H1 (cell line): ENCODE data around the gene HBB. TPM values are rescaled to one million over a fixed set of nuclear protein-coding genes. Genes with fewer than 3 reads are reported as not detected.

Source experiments
- CTCF ChIA-PET: fragments of 300-600 bp; sonication (Branson Sonifier 250); formaldehyde crosslinking; loops from one replicate; lab custom pipeline; 2021; ENCODE audit not compliant: partially characterized antibody; lab: Charles Lee
- POLR2A ChIA-PET: fragments of 300-600 bp; sonication (Branson Sonifier 250); formaldehyde crosslinking; loops from one replicate; lab custom pipeline; 2021; ENCODE audit warnings: inconsistent platforms; ENCODE audit not compliant: partially characterized antibody; lab: Charles Lee
- DNase-seq, 2 experiments: peaks; one replicate each; pipeline versions ENCODE4 v3.0.0 to v3.0.0-alpha.2; 2010 to 2022; ENCODE audit warnings: low spot score in 2 of 2, low read depth in 1 of 2, mixed read lengths in 1 of 2
- FAIRE-seq: peaks from 2 replicates; lab custom pipeline; 2011; peaks lifted over from hg19 to GRCh38; lab: Jason Lieb, UNC
- H2AFZ ChIP-seq: 2 replicates; pipeline ENCODE4 v1.8.1; 2012; ENCODE audit warnings: low read length, inconsistent platforms
- H2AK5ac ChIP-seq: 2 replicates; pipeline ENCODE4 v1.6.1; 2013; ENCODE audit warnings: low read depth, low read length
- H2BK120ac ChIP-seq: replicated peaks from 2 replicates; pipeline ENCODE3; 2013; ENCODE audit warnings: low read depth, low read length, inconsistent platforms
- H2BK12ac ChIP-seq: 2 replicates; pipeline ENCODE4 v1.6.1; 2013; ENCODE audit warnings: low read depth, low read length
- H2BK15ac ChIP-seq: 2 replicates; pipeline ENCODE4 v1.6.1; 2013; ENCODE audit warnings: low read length
- H2BK20ac ChIP-seq: 2 replicates; pipeline ENCODE4 v1.6.1; 2013; ENCODE audit warnings: low read length
- H2BK5ac ChIP-seq: 2 replicates; pipeline ENCODE4 v1.6.1; 2013; ENCODE audit warnings: low read depth, low read length
- H3K14ac ChIP-seq: 2 replicates; pipeline ENCODE4 v1.6.1; 2013; ENCODE audit warnings: inconsistent platforms; ENCODE audit not compliant: insufficient read length
- H3K18ac ChIP-seq: 2 replicates; pipeline ENCODE4 v1.6.1; 2013; ENCODE audit warnings: low read length; ENCODE audit errors: extremely low read depth
- H3K23ac ChIP-seq: 2 replicates; pipeline ENCODE4 v1.6.1; 2013; ENCODE audit warnings: inconsistent platforms; ENCODE audit not compliant: insufficient read length
- H3K23me2 ChIP-seq: 2 replicates; pipeline ENCODE4 v1.6.1; 2013; ENCODE audit warnings: low read depth, low read length
- H3K27ac ChIP-seq: 2 replicates; pipeline ENCODE4 v1.6.1; 2011; ENCODE audit warnings: low read depth, low read length, inconsistent platforms
- H3K27me3 ChIP-seq, 4 experiments: replicated peaks in 1 of 4; 1 replicate in 1 of 4; 2 replicates in 3 of 4; pipeline versions ENCODE4 v1.6.1 to v1.8.1; 2011 to 2013; ENCODE audit warnings: low read length in 3 of 4, mild to moderate bottlenecking in 3 of 4, inconsistent platforms in 2 of 4, mixed read lengths in 2 of 4, moderate library complexity in 1 of 4; ENCODE audit not compliant: control insufficient read depth in 3 of 4, insufficient read depth in 3 of 4; ENCODE audit errors: extremely low read depth in 1 of 4
- H3K36me3 ChIP-seq, 4 experiments: 2 replicates each; pipeline versions ENCODE4 v1.6.1 to v1.8.1; 2011 to 2013; ENCODE audit warnings: mild to moderate bottlenecking in 4 of 4, low read length in 3 of 4, moderate library complexity in 2 of 4, control low read depth in 1 of 4, inconsistent platforms in 1 of 4; ENCODE audit not compliant: insufficient read depth in 4 of 4, control insufficient read depth in 2 of 4
- H3K4ac ChIP-seq: replicated peaks from 2 replicates; pipeline ENCODE3; 2013; ENCODE audit warnings: low read length, low read depth, mixed read lengths, inconsistent platforms; ENCODE audit not compliant: insufficient read length
- H3K4me1 ChIP-seq, 4 experiments: replicated peaks in 1 of 4; 1 replicate in 1 of 4; 2 replicates in 3 of 4; pipeline versions ENCODE4 v1.6.1 to v1.8.1; 2011 to 2013; ENCODE audit warnings: low read length in 3 of 4, inconsistent platforms in 2 of 4, mixed read lengths in 1 of 4; ENCODE audit not compliant: insufficient read depth in 4 of 4, control insufficient read depth in 3 of 4
- H3K4me2 ChIP-seq, 2 experiments: 2 replicates each; pipeline versions ENCODE4 v1.6.1 to v1.8.1; 2011 to 2013; ENCODE audit warnings: low read depth in 2 of 2, low read length in 2 of 2, control low read depth in 1 of 2, inconsistent platforms in 1 of 2, mild to moderate bottlenecking in 1 of 2; ENCODE audit not compliant: insufficient read depth in 1 of 2
- H3K4me3 ChIP-seq, 4 experiments: fragments of 200-600, 300-600 bp in 1 of 4; sonication (generic), shearing (Covaris generic), sonication (Bioruptor Twin) in 1 of 4; 2 replicates each; pipeline versions ENCODE4 v1.5.1 to v1.8.1; 2011 to 2016; ENCODE audit warnings: low read length in 4 of 4, low read depth in 3 of 4, control low read depth in 2 of 4, inconsistent platforms in 2 of 4, mild to moderate bottlenecking in 2 of 4, mixed read lengths in 1 of 4, moderate library complexity in 1 of 4; ENCODE audit not compliant: insufficient read depth in 2 of 4; ENCODE audit errors: extremely low read depth in 1 of 4
- H3K56ac ChIP-seq: replicated peaks from 2 replicates; pipeline ENCODE3; 2013; ENCODE audit warnings: low read depth, mild to moderate bottlenecking, mixed read lengths, low read length, inconsistent platforms; ENCODE audit not compliant: insufficient read length
- H3K79me1 ChIP-seq: 2 replicates; pipeline ENCODE4 v1.6.1; 2013; ENCODE audit warnings: low read depth, low read length, control low read depth
- H3K79me2 ChIP-seq, 2 experiments: 2 replicates each; pipeline versions ENCODE4 v1.6.1 to v1.8.1; 2012 to 2013; ENCODE audit warnings: low read length in 2 of 2, mild to moderate bottlenecking in 2 of 2, inconsistent platforms in 1 of 2; ENCODE audit not compliant: insufficient read depth in 2 of 2, control insufficient read depth in 1 of 2
- H3K9ac ChIP-seq, 4 experiments: replicated peaks in 1 of 4; 1 replicate in 1 of 4; 2 replicates in 3 of 4; pipeline versions ENCODE4 v1.6.1 to v1.8.1; 2011 to 2013; ENCODE audit warnings: low read depth in 3 of 4, low read length in 3 of 4, control low read depth in 2 of 4, mild to moderate bottlenecking in 2 of 4, moderate library complexity in 2 of 4, inconsistent platforms in 1 of 4; ENCODE audit errors: extremely low read depth in 1 of 4
- H3K9me3 ChIP-seq, 2 experiments: 2 replicates each; pipeline versions ENCODE4 v1.6.1 to v1.8.1; 2012 to 2013; ENCODE audit warnings: mild to moderate bottlenecking in 2 of 2, moderate library complexity in 2 of 2, control low read depth in 1 of 2, inconsistent platforms in 1 of 2, low read depth in 1 of 2, low read length in 1 of 2, mixed read lengths in 1 of 2; ENCODE audit not compliant: insufficient read depth in 2 of 2
- H4K20me1 ChIP-seq, 2 experiments: replicated peaks in 1 of 2; 2 replicates each; pipeline versions ENCODE3 to v1.8.1; 2011 to 2013; ENCODE audit warnings: inconsistent platforms in 2 of 2, low read length in 2 of 2, mild to moderate bottlenecking in 1 of 2; ENCODE audit not compliant: insufficient read depth in 2 of 2, control insufficient read depth in 1 of 2
- H4K5ac ChIP-seq: 2 replicates; pipeline ENCODE4 v1.6.1; 2013; ENCODE audit warnings: low read length, low read depth, mixed read lengths, inconsistent platforms; ENCODE audit not compliant: insufficient read length
- H4K8ac ChIP-seq: 2 replicates; pipeline ENCODE4 v1.8.0; 2013; ENCODE audit warnings: mild to moderate bottlenecking, moderate library complexity, low read length, inconsistent platforms; ENCODE audit not compliant: insufficient read depth; ENCODE audit errors: extremely low read depth
- H4K91ac ChIP-seq: replicated peaks from 2 replicates; pipeline ENCODE3; 2013; ENCODE audit warnings: low read length, mixed read lengths, inconsistent platforms; ENCODE audit not compliant: insufficient read length
- ATF2 ChIP-seq: IDR thresholded peaks from 2 replicates; pipeline ENCODE4 v1.6.1; 2012; ENCODE audit warnings: low read length, inconsistent platforms
- CBX5 ChIP-seq: fragments of 300-800, 300-1000 bp; sonication (generic); IDR thresholded peaks from 2 replicates; pipeline ENCODE4 v1.7.1; 2016; ENCODE audit warnings: antibody characterized with exemption, low read length, low read depth
- CHD1 ChIP-seq: IDR thresholded peaks from 2 replicates; pipeline ENCODE4 v1.6.1; 2012; ENCODE audit warnings: low read depth, low read length, improper control_type of control experiment
- E2F6 ChIP-seq: IDR thresholded peaks from 2 replicates; pipeline ENCODE4 v1.6.1; 2012; ENCODE audit warnings: inconsistent platforms
- EP300 ChIP-seq, 2 experiments: IDR thresholded peaks; 1 replicate in 1 of 2; 2 replicates in 1 of 2; pipeline ENCODE4 v1.6.1; 2011 to 2012; ENCODE audit warnings: low read depth in 2 of 2, low read length in 2 of 2, mild to moderate bottlenecking in 2 of 2, borderline replicate concordance in 1 of 2, inconsistent platforms in 1 of 2, moderate library complexity in 1 of 2
- HDAC6 ChIP-seq: IDR thresholded peaks from one replicate; pipeline ENCODE4 v1.7.1; 2012; ENCODE audit warnings: low read depth, mild to moderate bottlenecking, inconsistent platforms, low read length, moderate library complexity
- MAX ChIP-seq: IDR thresholded peaks from 2 replicates; pipeline ENCODE4 v1.6.1; 2012; ENCODE audit warnings: inconsistent platforms
- PHF8 ChIP-seq: fragments of 200-600 bp; sonication (generic); conservative IDR thresholded peaks from 2 replicates; pipeline ENCODE4 v1.7.1; 2012; ENCODE audit warnings: low read depth, mild to moderate bottlenecking, inconsistent platforms, low read length, moderate library complexity
- RBBP5 ChIP-seq: IDR thresholded peaks from 2 replicates; pipeline ENCODE4 v1.7.1; 2012; ENCODE audit warnings: low read depth, mild to moderate bottlenecking, inconsistent platforms, low read length, moderate library complexity, borderline replicate concordance
- SP4 ChIP-seq: IDR thresholded peaks from 2 replicates; pipeline ENCODE4 v1.6.1; 2012; ENCODE audit warnings: low read length, inconsistent platforms
- TEAD4 ChIP-seq: IDR thresholded peaks from 2 replicates; pipeline ENCODE4 v1.6.1; 2012; ENCODE audit warnings: low read depth, low read length, inconsistent platforms, mixed read lengths
- YY1 ChIP-seq: IDR thresholded peaks from 2 replicates; pipeline ENCODE4 v1.6.1; 2011; ENCODE audit warnings: low read depth, mild to moderate bottlenecking, low read length
- WGBS, 2 experiments: shearing (Covaris generic) in 1 of 2; methylation state at CpG; one replicate each; pipeline versions ENCODE4 v1.1.6 to v1.1.7; 2013 to 2015; ENCODE audit warnings: low lambda C conversion rate in 2 of 2, mixed read lengths in 2 of 2, inconsistent platforms in 1 of 2, low coverage in 1 of 2, missing lambda C conversion rate in 1 of 2; ENCODE audit not compliant: insufficient replicate concordance in 2 of 2, insufficient coverage in 1 of 2, insufficient read length in 1 of 2; ENCODE audit errors: extremely low coverage in 1 of 2, missing lambda C conversion rate in 1 of 2; 5-methylcytosine and 5-hydroxymethylcytosine counted together
- polyA plus RNA-seq, 7 experiments: library from polyadenylated mRNA; depleted of rRNA in 3 of 7; stranded (reverse) in 5 of 7; unstranded in 2 of 7; fragments of >200 nt in 5 of 7; fragments of 200-250 nt in 2 of 7; gene quantifications; 1 replicate in 5 of 7; 2 replicates in 1 of 7; 4 replicates in 1 of 7; pipeline versions ENCODE4 v1.2.1 to v1.2.3, GENCODE V29; 2011 to 2013; ENCODE audit warnings: missing spikeins in 2 of 7, mixed read lengths in 2 of 7
- total RNA-seq: library from RNA; stranded (reverse); fragmentation: NEBNext Ultra II Directional; extraction: Animal tissue kit (Norgen Biotek cat#: 25700); gene quantifications from 2 replicates; pipeline ENCODE4 v1.2.1, GENCODE V29; 2021

The HBB gene
- total and polyA plus RNA-seq, 2 of the 8 experiments (the other 6 are each of a cell fraction or from before 2014, with no cell fraction given) = not detected

- H2BK5ac ChIP-seq = no peak overlapping the region
- ChIA-PET POLR2A (no interaction called here), CTCF (interaction anchor here (1.0 to 5.8 kb wide), 4 partner anchors 17 to 112 kb away, joined by 3 to 36 read pairs (median 4); no protein-coding TSS in a partner anchor)
- no peak overlapping the region for H2BK15ac ChIP-seq
- DNase-seq (peak in 1 of 2 experiments; percentile 3), FAIRE-seq (peak; percentile 91)
- no peaks in the 10 kb centered on the region for H3K9me3 ChIP-seq
- H3K4ac ChIP-seq = no peak overlapping the region
- H4K20me1 ChIP-seq = no peaks in the 10 kb centered on the region
- H3K79me1 ChIP-seq = no peaks in the 10 kb centered on the region
- H3K14ac ChIP-seq = no peak overlapping the region
- no peak overlapping the region for H3K23ac ChIP-seq
- no peak overlapping the region for H4K8ac ChIP-seq
- WGBS, 2 experiments = 35% methylated on average over 1 of the region's 1 CpG; no CpG with 5 or more reads in 1 of the 2 experiments
- H3K4me2 ChIP-seq = no peak overlapping the region
- no peak overlapping the region for H3K18ac ChIP-seq
- no peak overlapping the region for H3K9ac ChIP-seq
- no peak overlapping the region for H4K91ac ChIP-seq
- no peak overlapping the region for H2BK12ac ChIP-seq
- no peak overlapping the region for H3K56ac ChIP-seq
- H2AFZ ChIP-seq = no peak overlapping the region
- no peaks in the 10 kb centered on the region for H3K79me2 ChIP-seq
- no peaks in the 10 kb centered on the region for H3K4me1 ChIP-seq
- no peaks in the 10 kb centered on the region for H3K36me3 ChIP-seq
- no peak overlapping the region for H3K27ac ChIP-seq
- H2AK5ac ChIP-seq = no peak overlapping the region
- no peak overlapping the region for H3K4me3 ChIP-seq
- no peaks in the 10 kb centered on the region for H3K27me3 ChIP-seq
- H3K23me2 ChIP-seq = no peaks in the 10 kb centered on the region
- H2BK20ac ChIP-seq = no peak overlapping the region
- no peak overlapping the region for H4K5ac ChIP-seq
- no peak overlapping the region for H2BK120ac ChIP-seq
- no peak for TF ChIP-seq HDAC6
- no peak for TF ChIP-seq ATF2
- TF ChIP-seq PHF8 = no peak
- no peak for TF ChIP-seq CBX5
- no peak for TF ChIP-seq TEAD4
- TF ChIP-seq EP300 (IDR thresholded peaks at IDR 0.05; ENCODE audit: borderline replicate concordance in 1 of 2, low read depth in 2 of 2, low read length in 2 of 2) = no peak
- TF ChIP-seq CHD1 = no peak
- TF ChIP-seq E2F6 = no peak
- TF ChIP-seq MAX = no peak
- no peak for TF ChIP-seq YY1
- TF ChIP-seq SP4 = no peak
- TF ChIP-seq RBBP5 = no peak
Observed at GRCh38 chr11:5204787-5205186, 22.1 kb downstream of the HBB start.
